ENCODE data around the gene CLEC7A.
A peak's percentile ranks its signal among the peaks of the same experiment; 100 is the strongest.

The CLEC7A gene

GRCh38 chr12:10088955-10089900 is 40.8 kb downstream of the CLEC7A start:
- peak; percentile 17 for DNase-seq

DNA sequence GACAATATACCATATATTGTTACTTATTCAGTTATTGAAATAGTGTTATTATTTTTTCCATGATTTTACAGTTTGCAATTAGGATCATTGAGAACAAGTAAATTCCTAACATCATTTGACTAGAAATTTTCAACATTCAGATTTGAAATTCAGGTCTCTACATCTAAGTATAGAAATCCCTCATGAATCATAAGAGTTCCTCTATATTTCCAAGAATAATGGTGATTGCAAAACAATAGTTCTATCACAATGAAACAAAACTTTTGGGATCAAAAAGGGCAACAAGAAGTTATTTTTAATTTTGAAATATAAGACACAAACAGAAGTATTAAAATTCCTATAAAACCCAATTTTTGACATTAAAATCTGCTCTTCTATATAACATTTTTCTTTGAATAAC is 42.0 kb downstream of the CLEC7A start:
- DNase-seq: no peak

DNA sequence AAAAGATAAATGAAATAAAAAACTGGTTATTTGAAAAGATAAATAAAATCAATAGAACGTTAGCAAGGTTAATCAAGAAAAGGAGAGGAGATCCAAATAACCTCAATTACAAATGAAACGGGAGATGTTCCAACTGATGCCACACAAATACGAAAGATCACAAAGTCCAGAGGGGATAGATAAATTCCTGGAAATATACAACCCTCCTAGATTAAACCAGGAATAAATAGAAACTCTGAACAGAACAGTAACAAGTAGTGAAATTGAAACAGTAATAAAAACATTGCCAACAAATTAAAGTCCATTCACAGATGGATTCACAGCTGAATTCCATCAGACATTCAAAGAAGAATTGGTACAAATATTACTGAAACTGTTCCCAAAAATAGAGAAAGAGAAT is 43.6 kb downstream of the CLEC7A start:
- no peak for DNase-seq

- no peak for DNase-seq
Observed at GRCh38 chr12:10084733-10085132, 45.3 kb downstream of the CLEC7A start.

DNA sequence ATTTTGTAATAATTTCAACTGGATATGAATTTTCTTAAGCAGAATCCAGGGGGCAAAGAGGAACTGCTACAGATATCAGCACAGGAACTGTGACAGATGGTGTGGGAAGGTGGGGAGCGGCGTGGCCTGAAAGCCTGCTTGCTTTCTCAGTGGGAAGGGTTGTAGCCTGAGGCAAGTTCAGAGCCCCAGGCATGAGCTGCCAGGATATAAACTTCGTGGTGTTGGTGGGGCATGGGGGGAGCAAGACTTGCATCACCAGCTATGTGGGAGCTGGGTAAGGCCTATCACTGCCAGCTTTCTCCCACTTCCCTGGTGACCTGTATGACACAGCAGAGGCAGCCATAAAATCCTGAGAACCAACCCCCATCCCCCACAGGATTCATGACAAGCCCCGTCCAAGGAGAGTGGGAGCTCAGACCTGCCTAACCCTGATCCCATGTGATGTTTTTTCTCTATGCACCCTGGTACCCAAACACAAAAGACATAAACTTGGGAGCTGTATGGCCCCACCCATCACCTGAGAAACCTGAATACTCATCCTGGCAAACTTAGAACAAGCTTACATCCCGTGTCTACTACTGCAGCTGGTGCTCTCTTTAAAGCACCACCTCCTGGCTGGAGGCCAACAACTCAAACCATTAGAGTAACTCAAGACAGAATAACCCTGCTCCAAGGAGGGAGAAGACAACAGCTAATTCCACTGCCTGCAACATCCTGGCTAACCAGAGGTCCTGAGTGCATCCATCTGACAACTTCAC is 47.7 kb downstream of the CLEC7A start:
- peak; percentile 57 for DNase-seq

- no peak for DNase-seq
Observed at GRCh38 chr12:10075451-10075850, 54.5 kb downstream of the CLEC7A start.

- DNase-seq: no peak
Observed at GRCh38 chr12:10073261-10073660, 56.7 kb downstream of the CLEC7A start.

GRCh38 chr12:10072131-10072530 is 57.9 kb downstream of the CLEC7A start:
- no peak for DNase-seq

- DNase-seq: no peak
Observed at GRCh38 chr12:10070380-10070779, 59.6 kb downstream of the CLEC7A start.

- no peak for DNase-seq
Observed at GRCh38 chr12:10069976-10070375, 60.0 kb downstream of the CLEC7A start.

- DNase-seq: peak; percentile 65
Observed at GRCh38 chr12:10069099-10069498, 60.9 kb downstream of the CLEC7A start.

- DNase-seq: peak; percentile 75
Observed at GRCh38 chr12:10068644-10069043, 61.4 kb downstream of the CLEC7A start.

DNA sequence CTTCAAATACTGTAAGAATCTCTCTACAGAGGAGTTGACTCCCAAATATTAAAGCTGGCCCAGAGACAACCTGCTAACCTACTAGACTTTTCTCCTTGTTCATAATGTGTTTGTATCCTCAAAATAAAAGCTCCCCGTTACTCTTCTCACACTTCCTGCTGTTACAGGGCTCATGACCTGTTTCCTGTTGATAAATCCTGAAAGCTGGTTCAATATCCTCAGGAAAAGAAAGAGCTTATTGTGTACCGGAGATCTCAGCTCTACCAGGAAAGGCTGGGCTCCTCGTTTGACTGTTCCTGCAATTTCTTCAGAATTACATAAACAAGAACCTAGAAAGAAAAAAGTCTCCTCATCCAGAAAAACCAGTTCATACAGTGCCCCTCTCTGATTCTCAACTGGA is 62.1 kb downstream of the CLEC7A start:
- peak; percentile 63 for DNase-seq

DNA sequence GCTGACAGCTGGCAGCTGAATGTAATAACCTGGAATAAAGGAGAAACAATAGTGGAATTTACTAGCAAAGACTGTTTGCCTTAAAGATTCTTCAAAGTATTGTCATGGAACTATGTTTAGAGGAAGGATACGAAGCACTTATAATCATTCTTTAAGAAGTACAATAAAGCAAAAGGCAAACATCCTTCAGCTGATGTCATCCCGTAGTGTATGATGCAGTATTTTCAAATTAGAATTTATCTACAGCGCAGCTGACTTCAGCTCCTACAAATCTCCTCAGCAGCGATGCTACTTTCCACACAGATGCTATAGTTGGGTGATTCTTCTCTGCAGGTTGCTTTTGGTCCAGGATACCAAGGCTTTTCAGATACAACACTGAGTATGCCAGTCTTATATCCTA is 62.7 kb downstream of the CLEC7A start:
- DNase-seq: no peak

Data from hematopoietic multipotent progenitor cell treated with erythropoietin and hydrocortisone succinate and interleukin-3 and kit ligand, for 4 days (in vitro differentiated cells).